Keratinocyte (primary cell): ENCODE measurements around the gene SLC2A9. TPM values are rescaled to one million over a fixed set of nuclear protein-coding genes. Genes with fewer than 3 reads are reported as not detected.

Source experiments
- DNase-seq: peaks from one replicate; pipeline ENCODE4 v3.0.0-alpha.2; 2011; ENCODE audit warnings: low read depth, missing footprints, low spot score
- FAIRE-seq: peaks from 2 replicates; lab custom pipeline; 2011; peaks lifted over from hg19 to GRCh38; lab: Jason Lieb, UNC
- H2AFZ ChIP-seq: 2 replicates; pipeline ENCODE4 v1.6.0; 2012; ENCODE audit warnings: low read length, control low read depth, inconsistent platforms; ENCODE audit not compliant: control insufficient read depth
- H3K27ac ChIP-seq: 2 replicates; pipeline ENCODE4 v1.5.1; 2011; ENCODE audit warnings: low read length; ENCODE audit not compliant: control insufficient read depth, insufficient read depth
- H3K27me3 ChIP-seq: 3 replicates; pipeline ENCODE4 v1.6.0; 2011; ENCODE audit warnings: low read length; ENCODE audit not compliant: control insufficient read depth, insufficient read depth; ENCODE audit errors: extremely low read depth
- H3K36me3 ChIP-seq, 2 experiments: 2 replicates in 1 of 2; 3 replicates in 1 of 2; pipeline ENCODE4 v1.5.1; 2011; ENCODE audit warnings: low read length in 2 of 2, mild to moderate bottlenecking in 1 of 2; ENCODE audit not compliant: control insufficient read depth in 2 of 2, insufficient read depth in 2 of 2; ENCODE audit errors: extremely low read depth in 1 of 2
- H3K4me1 ChIP-seq: 3 replicates; pipeline ENCODE4 v1.5.1; 2011; ENCODE audit warnings: low read length; ENCODE audit not compliant: control insufficient read depth, insufficient read depth; ENCODE audit errors: extremely low read depth
- H3K4me2 ChIP-seq: 3 replicates; pipeline ENCODE4 v1.6.0; 2011; ENCODE audit warnings: low read depth, low read length; ENCODE audit not compliant: control insufficient read depth, insufficient read depth; ENCODE audit errors: extremely low read depth
- H3K4me3 ChIP-seq, 3 experiments: fragments of 200-600 bp in 1 of 3; sonication (generic) in 1 of 3; 2 replicates in 2 of 3; 3 replicates in 1 of 3; pipeline ENCODE4 v1.5.1; 2011 to 2016; ENCODE audit warnings: low read length in 3 of 3, mild to moderate bottlenecking in 3 of 3, control low read depth in 2 of 3, inconsistent platforms in 1 of 3, low read depth in 1 of 3, mixed read lengths in 1 of 3, mixed run types in 1 of 3, moderate library complexity in 1 of 3; ENCODE audit not compliant: control insufficient read depth in 2 of 3, insufficient read depth in 2 of 3; ENCODE audit errors: extremely low read depth in 1 of 3
- H3K79me2 ChIP-seq: 2 replicates; pipeline ENCODE4 v1.6.0; 2012; ENCODE audit warnings: low read length; ENCODE audit not compliant: control insufficient read depth, insufficient read depth
- H3K9ac ChIP-seq: 3 replicates; pipeline ENCODE4 v1.6.0; 2011; ENCODE audit warnings: low read length; ENCODE audit not compliant: control insufficient read depth, insufficient read depth; ENCODE audit errors: extremely low read depth
- H3K9me1 ChIP-seq: 3 replicates; pipeline ENCODE4 v1.6.0; 2011; ENCODE audit warnings: low read length; ENCODE audit not compliant: control insufficient read depth, insufficient read depth; ENCODE audit errors: extremely low read depth
- H3K9me3 ChIP-seq: 2 replicates; pipeline ENCODE4 v1.5.1; 2012; ENCODE audit warnings: low read depth, low read length; ENCODE audit not compliant: control insufficient read depth
- H4K20me1 ChIP-seq: 3 replicates; pipeline ENCODE4 v1.6.0; 2011; ENCODE audit warnings: low read length; ENCODE audit not compliant: control insufficient read depth, insufficient read depth; ENCODE audit errors: extremely low read depth
- CTCF ChIP-seq, 3 experiments: IDR thresholded peaks in 1 of 3; conservative IDR thresholded peaks in 1 of 3; optimal IDR thresholded peaks in 1 of 3; 2 replicates in 2 of 3; 3 replicates in 1 of 3; pipeline versions ENCODE3 to v1.5.1; 2011; ENCODE audit warnings: low read length in 3 of 3, mild to moderate bottlenecking in 3 of 3, moderate library complexity in 2 of 3, control low read depth in 1 of 3, inconsistent platforms in 1 of 3; ENCODE audit not compliant: insufficient read depth in 2 of 3; ENCODE audit errors: extremely low read depth in 1 of 3
- EZH2 ChIP-seq: IDR thresholded peaks from one replicate; pipeline ENCODE4 v1.6.1; 2012; ENCODE audit warnings: inconsistent platforms, mild to moderate bottlenecking, low read length, moderate library complexity
- dilution Hi-C: fragments of 300-500 bp; cut with MboI; formaldehyde crosslinking; loops from one replicate; pipeline ENCODE4 v1.7.0; 2020; ENCODE audit warnings: low sequenced_read_pairs; ENCODE audit not compliant: extremely low pct_ligation_motif_present
- polyA plus RNA-seq, 5 experiments: library from polyadenylated mRNA; depleted of rRNA in 3 of 5; stranded (reverse) in 3 of 5; stranded (forward) in 1 of 5; unstranded in 1 of 5; fragments of >200 nt; gene quantifications; 1 replicate in 1 of 5; 2 replicates in 3 of 5; 3 replicates in 1 of 5; pipeline versions ENCODE4 v1.2.1 to v1.2.3, GENCODE V29; 2011 to 2012; ENCODE audit warnings: missing spikeins in 2 of 5, low read depth in 1 of 5, low replicate concordance in 1 of 5

Gene SLC2A9
- polyA plus RNA-seq, 1 donor (not counting 4 experiments of a cell fraction or from before 2014, with no cell fraction given) = 37.3 TPM

GRCh38 chr4:9943761-9944160 is 77.5 kb downstream of the SLC2A9 start:
- peaks cover 8 to 16% of the 10 kb centered on the region in 2 experiments for H3K36me3 ChIP-seq
- H3K9me1 ChIP-seq = peaks cover 2% of the 10 kb centered on the region
- H2AFZ ChIP-seq = no peak overlapping the region
- H3K9ac ChIP-seq = no peak overlapping the region
- peaks cover 3% of the 10 kb centered on the region for H4K20me1 ChIP-seq
- DNase-seq = no peak
- H3K27ac ChIP-seq = no peak overlapping the region
- no peak overlapping the region for H3K4me2 ChIP-seq
- peaks cover 5% of the 10 kb centered on the region for H3K4me1 ChIP-seq
- no peak overlapping the region for H3K4me3 ChIP-seq
- H3K79me2 ChIP-seq = no peaks in the 10 kb centered on the region
- no peak for FAIRE-seq
- H3K27me3 ChIP-seq = no peaks in the 10 kb centered on the region
- TF ChIP-seq CTCF (optimal IDR thresholded peaks at IDR 0.05 in 1 of 3, IDR thresholded peaks at IDR 0.05 in 1 of 3, conservative IDR thresholded peaks at IDR 0.05 in 1 of 3; ENCODE audit: extremely low read depth in 1 of 3, insufficient read depth in 2 of 3, low read length in 3 of 3) (no peak), EZH2 (no peak)
- H3K9me3 ChIP-seq = no peaks in the 10 kb centered on the region
- dilution Hi-C loops = no loop called here

- no peak for TF ChIP-seq EZH2
- no peak for TF ChIP-seq CTCF (optimal IDR thresholded peaks at IDR 0.05 in 1 of 3, IDR thresholded peaks at IDR 0.05 in 1 of 3, conservative IDR thresholded peaks at IDR 0.05 in 1 of 3; ENCODE audit: extremely low read depth in 1 of 3, insufficient read depth in 2 of 3, low read length in 3 of 3)
- peaks cover 3% of the 10 kb centered on the region for H4K20me1 ChIP-seq
- H3K9me3 ChIP-seq = no peaks in the 10 kb centered on the region
- DNase-seq (no peak), FAIRE-seq (no peak)
- no peaks in the 10 kb centered on the region for H3K27me3 ChIP-seq
- H3K4me1 ChIP-seq = peaks cover 5% of the 10 kb centered on the region
- H3K9me1 ChIP-seq = peaks cover 2% of the 10 kb centered on the region
- dilution Hi-C loops = no loop called here
- no peak overlapping the region for H2AFZ ChIP-seq
- H3K27ac ChIP-seq = no peak overlapping the region
- no peaks in the 10 kb centered on the region for H3K79me2 ChIP-seq
- no peak overlapping the region for H3K4me3 ChIP-seq
- no peak overlapping the region for H3K4me2 ChIP-seq
- no peak overlapping the region for H3K9ac ChIP-seq
- peaks cover 8 to 16% of the 10 kb centered on the region in 2 experiments for H3K36me3 ChIP-seq
Observed at GRCh38 chr4:9942921-9943600, 78.2 kb downstream of the SLC2A9 start.
